ENCODE data around the gene SDF2L1. TPM values are rescaled to one million over a fixed set of nuclear protein-coding genes. Genes with fewer than 3 reads are reported as not detected.

The SDF2L1 gene
- total and polyA plus RNA-seq, 9 of the 15 experiments (the other 6 are each of a cell fraction or from before 2014, with no cell fraction given), result 15.1 to 989 (median 124) TPM

- TF ChIP-seq NFE2L1 (tag; IDR thresholded peaks at IDR 0.05; ENCODE audit: borderline replicate concordance, low read depth), result no peak
- TF ChIP-seq, protein P1, sequence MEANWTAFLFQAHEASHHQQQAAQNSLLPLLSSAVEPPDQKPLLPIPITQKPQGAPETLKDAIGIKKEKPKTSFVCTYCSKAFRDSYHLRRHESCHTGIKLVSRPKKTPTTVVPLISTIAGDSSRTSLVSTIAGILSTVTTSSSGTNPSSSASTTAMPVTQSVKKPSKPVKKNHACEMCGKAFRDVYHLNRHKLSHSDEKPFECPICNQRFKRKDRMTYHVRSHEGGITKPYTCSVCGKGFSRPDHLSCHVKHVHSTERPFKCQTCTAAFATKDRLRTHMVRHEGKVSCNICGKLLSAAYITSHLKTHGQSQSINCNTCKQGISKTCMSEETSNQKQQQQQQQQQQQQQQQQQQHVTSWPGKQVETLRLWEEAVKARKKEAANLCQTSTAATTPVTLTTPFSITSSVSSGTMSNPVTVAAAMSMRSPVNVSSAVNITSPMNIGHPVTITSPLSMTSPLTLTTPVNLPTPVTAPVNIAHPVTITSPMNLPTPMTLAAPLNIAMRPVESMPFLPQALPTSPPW (CRISPR knock-in tag; IDR thresholded peaks at IDR 0.05), result no peak
- no peak for TF ChIP-seq NFIC (IDR thresholded peaks at IDR 0.05)
- TF ChIP-seq HMG20A (CRISPR knock-in tag; conservative IDR thresholded peaks at IDR 0.05), result no peak
- TF ChIP-seq, protein P2, sequence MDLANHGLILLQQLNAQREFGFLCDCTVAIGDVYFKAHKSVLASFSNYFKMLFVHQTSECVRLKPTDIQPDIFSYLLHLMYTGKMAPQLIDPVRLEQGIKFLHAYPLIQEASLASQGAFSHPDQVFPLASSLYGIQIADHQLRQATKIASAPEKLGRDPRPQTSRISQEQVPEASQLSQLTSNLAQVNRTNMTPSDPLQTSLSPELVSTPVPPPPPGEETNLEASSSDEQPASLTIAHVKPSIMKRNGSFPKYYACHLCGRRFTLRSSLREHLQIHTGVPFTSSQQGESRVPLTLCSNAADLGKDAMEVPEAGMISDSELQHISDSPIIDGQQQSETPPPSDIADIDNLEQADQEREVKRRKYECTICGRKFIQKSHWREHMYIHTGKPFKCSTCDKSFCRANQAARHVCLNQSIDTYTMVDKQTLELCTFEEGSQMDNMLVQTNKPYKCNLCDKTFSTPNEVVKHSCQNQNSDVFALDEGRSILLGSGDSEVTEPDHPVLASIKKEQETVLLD (IDR thresholded peaks at IDR 0.05), result no peak
- no peak for TF ChIP-seq CEBPG (CRISPR knock-in tag; IDR thresholded peaks at IDR 0.05)
- no peak for TF ChIP-seq CEBPG (tag; conservative IDR thresholded peaks at IDR 0.05 in 1 of 2, IDR thresholded peaks at IDR 0.05 in 1 of 2)
- no peak for TF ChIP-seq HDAC3 (IDR thresholded peaks at IDR 0.05; ENCODE audit: borderline replicate concordance, partially characterized antibody)
- no peak for TF ChIP-seq ZNF436 (CRISPR knock-in tag; IDR thresholded peaks at IDR 0.05)
- TF ChIP-seq CREM (IDR thresholded peaks at IDR 0.05; ENCODE audit: low read depth), result no peak
- peak; percentile 43; the same call in 1 of the 2 replicates for TF ChIP-seq ZNF511 (CRISPR knock-in tag; IDR thresholded peaks at IDR 0.05)
- TF ChIP-seq THAP7 (CRISPR knock-in tag; IDR thresholded peaks at IDR 0.05), result no peak
- no peak for TF ChIP-seq BACH1 (tag; IDR thresholded peaks at IDR 0.05)
- no peak for TF ChIP-seq ZKSCAN8 (CRISPR knock-in tag; IDR thresholded peaks at IDR 0.05)
- no peak for TF ChIP-seq E4F1 (CRISPR knock-in tag; IDR thresholded peaks at IDR 0.05; ENCODE audit: borderline replicate concordance)
- TF ChIP-seq, protein P3, sequence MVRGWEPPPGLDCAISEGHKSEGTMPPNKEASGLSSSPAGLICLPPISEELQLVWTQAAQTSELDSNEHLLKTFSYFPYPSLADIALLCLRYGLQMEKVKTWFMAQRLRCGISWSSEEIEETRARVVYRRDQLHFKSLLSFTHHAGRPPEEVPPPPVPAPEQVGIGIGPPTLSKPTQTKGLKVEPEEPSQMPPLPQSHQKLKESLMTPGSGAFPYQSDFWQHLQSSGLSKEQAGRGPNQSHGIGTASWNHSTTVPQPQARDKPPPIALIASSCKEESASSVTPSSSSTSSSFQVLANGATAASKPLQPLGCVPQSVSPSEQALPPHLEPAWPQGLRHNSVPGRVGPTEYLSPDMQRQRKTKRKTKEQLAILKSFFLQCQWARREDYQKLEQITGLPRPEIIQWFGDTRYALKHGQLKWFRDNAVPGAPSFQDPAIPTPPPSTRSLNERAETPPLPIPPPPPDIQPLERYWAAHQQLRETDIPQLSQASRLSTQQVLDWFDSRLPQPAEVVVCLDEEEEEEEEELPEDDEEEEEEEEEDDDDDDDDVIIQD (CRISPR knock-in tag; IDR thresholded peaks at IDR 0.05), result no peak
- TF ChIP-seq ZNF830 (CRISPR knock-in tag; IDR thresholded peaks at IDR 0.05), result no peak
- no peak for TF ChIP-seq BHLHE40 (IDR thresholded peaks at IDR 0.05; ENCODE audit: low read length)
- TF ChIP-seq CHD2 (IDR thresholded peaks at IDR 0.05; ENCODE audit: low read depth, low read length), result no peak
- 0 out of 2 replicates have a peak, but pooled peaks have one; percentile 88 for TF ChIP-seq MED1 (CRISPR knock-in tag; IDR thresholded peaks at IDR 0.05; ENCODE audit: borderline replicate concordance)
- TF ChIP-seq KAT2B (IDR thresholded peaks at IDR 0.05; ENCODE audit: low read depth, low read length), result no peak
- TF ChIP-seq FIP1L1 (IDR thresholded peaks at IDR 0.05; ENCODE audit: low read depth, low read length, poor library complexity, severe bottlenecking), result no peak
Measured at GRCh38 chr22:21691816-21692215, 49.7 kb downstream of the SDF2L1 start (continued).
